Measurements from ENCODE around the gene IDH3G. TPM values are rescaled to one million over a fixed set of nuclear protein-coding genes. Genes with fewer than 3 reads are reported as not detected.

Gene IDH3G
- total and polyA plus RNA-seq, 2 donors (not counting 1 experiment from before 2014, with no cell fraction given) = 62.8 to 122 TPM

GRCh38 chrX:153766871-153767673, 27.1 kb downstream of the IDH3G start:
- DNase-seq (no peak), ATAC-seq (ENCODE audit: low read depth) (no peak)
- H3K79me2 ChIP-seq (ENCODE audit: control insufficient read depth, insufficient read depth, low read length) = no peaks in the 10 kb centered on the region
- H3K27ac ChIP-seq (ENCODE audit: low read length in 2 of 2) = no peak overlapping the region
- H3K27me3 Mint-ChIP-seq = no peaks in the 10 kb centered on the region
- no peak overlapping the region for H2AFZ ChIP-seq (ENCODE audit: insufficient read depth, low read depth, low read length, poor library complexity, severe bottlenecking)
- H3K27me3 ChIP-seq (replicated peaks in 1 of 4; ENCODE audit: control extremely low read depth in 1 of 4, control insufficient read depth in 3 of 4, insufficient read depth in 4 of 4, low read length in 3 of 4) = no peaks in the 10 kb centered on the region
- H3K27ac Mint-ChIP-seq = no peak overlapping the region
- intact Hi-C loops (cut with micrococcal nuclease) = no loop called here
- H3K9me3 ChIP-seq (ENCODE audit: control extremely low read depth in 1 of 3, control insufficient read depth in 2 of 3, insufficient read depth in 1 of 3, low read length in 2 of 3) = no peaks in the 10 kb centered on the region
- peaks cover 0 to 18% of the 10 kb centered on the region in 2 donors for H3K4me1 ChIP-seq (ENCODE audit: control insufficient read depth in 2 of 2, insufficient read depth in 2 of 2, low read length in 2 of 2)
- CTCF ChIA-PET = interaction anchor here (2.6 kb wide), 1 partner anchor 180 kb away, joined by 10 read pairs; no protein-coding TSS in a partner anchor
- H3K4me3 Mint-ChIP-seq = no peak overlapping the region
- H3K4me1 Mint-ChIP-seq = peaks cover 14% of the 10 kb centered on the region
- POLR2A ChIA-PET = no interaction called here
- H3K36me3 ChIP-seq (replicated peaks in 1 of 2; ENCODE audit: control extremely low read depth in 1 of 2, control insufficient read depth in 1 of 2, extremely low read depth in 1 of 2, insufficient read depth in 2 of 2, low read length in 1 of 2) = no peaks in the 10 kb centered on the region
- TF ChIP-seq EZH2 (IDR thresholded peaks at IDR 0.05; ENCODE audit: borderline replicate concordance, insufficient read depth, low read depth, low read length, poor library complexity, severe bottlenecking) = no peak
- TF ChIP-seq, protein P1, sequence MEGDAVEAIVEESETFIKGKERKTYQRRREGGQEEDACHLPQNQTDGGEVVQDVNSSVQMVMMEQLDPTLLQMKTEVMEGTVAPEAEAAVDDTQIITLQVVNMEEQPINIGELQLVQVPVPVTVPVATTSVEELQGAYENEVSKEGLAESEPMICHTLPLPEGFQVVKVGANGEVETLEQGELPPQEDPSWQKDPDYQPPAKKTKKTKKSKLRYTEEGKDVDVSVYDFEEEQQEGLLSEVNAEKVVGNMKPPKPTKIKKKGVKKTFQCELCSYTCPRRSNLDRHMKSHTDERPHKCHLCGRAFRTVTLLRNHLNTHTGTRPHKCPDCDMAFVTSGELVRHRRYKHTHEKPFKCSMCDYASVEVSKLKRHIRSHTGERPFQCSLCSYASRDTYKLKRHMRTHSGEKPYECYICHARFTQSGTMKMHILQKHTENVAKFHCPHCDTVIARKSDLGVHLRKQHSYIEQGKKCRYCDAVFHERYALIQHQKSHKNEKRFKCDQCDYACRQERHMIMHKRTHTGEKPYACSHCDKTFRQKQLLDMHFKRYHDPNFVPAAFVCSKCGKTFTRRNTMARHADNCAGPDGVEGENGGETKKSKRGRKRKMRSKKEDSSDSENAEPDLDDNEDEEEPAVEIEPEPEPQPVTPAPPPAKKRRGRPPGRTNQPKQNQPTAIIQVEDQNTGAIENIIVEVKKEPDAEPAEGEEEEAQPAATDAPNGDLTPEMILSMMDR (IDR thresholded peaks at IDR 0.05) = no peak
- WGBS (ENCODE audit: insufficient coverage) = 95% methylated on average over 50 of the region's 56 CpGs
- H4K20me1 ChIP-seq (ENCODE audit: control insufficient read depth, insufficient read depth, low read length, poor library complexity, severe bottlenecking) = no peaks in the 10 kb centered on the region
- no peak overlapping the region for H3K4me2 ChIP-seq (replicated peaks; ENCODE audit: low read depth, low read length, poor library complexity, severe bottlenecking)
- no peak overlapping the region for H3K4me3 ChIP-seq (ENCODE audit: control extremely low read depth in 1 of 5, extremely low read depth in 1 of 5, insufficient read depth in 1 of 5, low read depth in 2 of 5, low read length in 4 of 5)
- H3K9me3 Mint-ChIP-seq (ENCODE audit: insufficient read depth) = no peaks in the 10 kb centered on the region
- no peak overlapping the region for H3K9ac ChIP-seq (ENCODE audit: low read length)
